ENCODE data around the gene METAP2. TPM values are rescaled to one million over a fixed set of nuclear protein-coding genes. Genes with fewer than 3 reads are reported as not detected.

METAP2 gene
- total and polyA plus RNA-seq, 2 experiments from 2014 or later: 111 to 159 TPM

DNA sequence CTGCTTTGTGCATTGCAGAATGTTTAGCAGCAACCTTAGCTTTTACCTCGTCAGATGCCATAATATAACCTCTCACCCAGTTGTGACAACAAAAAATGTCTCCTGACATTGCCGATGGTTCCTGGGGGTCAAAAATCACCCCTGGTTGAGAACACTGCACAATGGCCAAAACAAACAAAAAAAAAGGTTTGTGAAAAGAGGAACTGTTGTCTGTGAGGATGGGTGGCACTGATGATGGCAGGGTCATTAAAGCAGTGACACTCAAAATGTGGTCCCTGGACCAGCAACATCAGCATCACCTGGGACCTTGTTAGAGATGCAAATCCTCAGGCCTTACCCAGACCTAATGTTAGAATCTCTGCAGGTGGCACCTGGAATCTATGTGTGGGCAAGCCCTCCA is 36.4 kb upstream of the METAP2 start:
- H3K27ac ChIP-seq (ENCODE audit: low read depth): no peak overlapping the region
- H3K36me3 ChIP-seq (ENCODE audit: insufficient read depth): no peaks in the 10 kb centered on the region
- no peak overlapping the region; the same call in 1 of the 2 replicates for H2AFZ ChIP-seq
- Mint-ChIP-seq H3K27me3 (ENCODE audit: insufficient read depth, low read depth, poor library complexity) (peaks cover 3% of the 10 kb centered on the region), H3K27ac (no peak overlapping the region), H3K36me3 (ENCODE audit: low read depth) (no peaks in the 10 kb centered on the region), H3K4me1 (no peaks in the 10 kb centered on the region), H3K4me3 (no peak overlapping the region), H3K9me3 (no peaks in the 10 kb centered on the region)
- H3K4me1 ChIP-seq (ENCODE audit: insufficient read depth): no peaks in the 10 kb centered on the region
- H3K79me2 ChIP-seq (replicated peaks; ENCODE audit: insufficient read depth): no peaks in the 10 kb centered on the region
- H4K20me1 ChIP-seq (replicated peaks; ENCODE audit: insufficient read depth): no peaks in the 10 kb centered on the region
- no peaks in the 10 kb centered on the region for H3K27me3 ChIP-seq (ENCODE audit: insufficient read depth)
- no peak overlapping the region for H3K4me3 ChIP-seq
- H3K9me2 ChIP-seq (ENCODE audit: insufficient read depth): no peaks in the 10 kb centered on the region
- no peak for DNase-seq (ENCODE audit: low spot score)
- H3K4me2 ChIP-seq: no peak overlapping the region
- H3F3A ChIP-seq (replicated peaks; ENCODE audit: low read depth): no peaks in the 10 kb centered on the region
- TF ChIP-seq EZH2phosphoT487 (IDR thresholded peaks at IDR 0.05; ENCODE audit: unreplicated experiment) (no peak), EZH2 (IDR thresholded peaks at IDR 0.05; ENCODE audit: low read depth, unreplicated experiment) (no peak), CTCF (conservative IDR thresholded peaks at IDR 0.05; ENCODE audit: low read depth in 2 of 2) (no peak), ZNF114 (CRISPR knock-in tag; IDR thresholded peaks at IDR 0.05) (no peak), POLR2AphosphoS5 (IDR thresholded peaks at IDR 0.05; ENCODE audit: low read depth) (no peak), NANOG (IDR thresholded peaks at IDR 0.05; ENCODE audit: borderline replicate concordance) (no peak), STAT1 (IDR thresholded peaks at IDR 0.05; ENCODE audit: unreplicated experiment) (no peak), ZNF462 (CRISPR knock-in tag; IDR thresholded peaks at IDR 0.05) (no peak), CREB1 (CRISPR knock-in tag; IDR thresholded peaks at IDR 0.05; ENCODE audit: low read depth) (no peak), ZNF331 (CRISPR knock-in tag; IDR thresholded peaks at IDR 0.05; ENCODE audit: low read depth) (no peak), JUNB (IDR thresholded peaks at IDR 0.05; ENCODE audit: unreplicated experiment) (no peak)
- TF ChIP-seq, protein P1, sequence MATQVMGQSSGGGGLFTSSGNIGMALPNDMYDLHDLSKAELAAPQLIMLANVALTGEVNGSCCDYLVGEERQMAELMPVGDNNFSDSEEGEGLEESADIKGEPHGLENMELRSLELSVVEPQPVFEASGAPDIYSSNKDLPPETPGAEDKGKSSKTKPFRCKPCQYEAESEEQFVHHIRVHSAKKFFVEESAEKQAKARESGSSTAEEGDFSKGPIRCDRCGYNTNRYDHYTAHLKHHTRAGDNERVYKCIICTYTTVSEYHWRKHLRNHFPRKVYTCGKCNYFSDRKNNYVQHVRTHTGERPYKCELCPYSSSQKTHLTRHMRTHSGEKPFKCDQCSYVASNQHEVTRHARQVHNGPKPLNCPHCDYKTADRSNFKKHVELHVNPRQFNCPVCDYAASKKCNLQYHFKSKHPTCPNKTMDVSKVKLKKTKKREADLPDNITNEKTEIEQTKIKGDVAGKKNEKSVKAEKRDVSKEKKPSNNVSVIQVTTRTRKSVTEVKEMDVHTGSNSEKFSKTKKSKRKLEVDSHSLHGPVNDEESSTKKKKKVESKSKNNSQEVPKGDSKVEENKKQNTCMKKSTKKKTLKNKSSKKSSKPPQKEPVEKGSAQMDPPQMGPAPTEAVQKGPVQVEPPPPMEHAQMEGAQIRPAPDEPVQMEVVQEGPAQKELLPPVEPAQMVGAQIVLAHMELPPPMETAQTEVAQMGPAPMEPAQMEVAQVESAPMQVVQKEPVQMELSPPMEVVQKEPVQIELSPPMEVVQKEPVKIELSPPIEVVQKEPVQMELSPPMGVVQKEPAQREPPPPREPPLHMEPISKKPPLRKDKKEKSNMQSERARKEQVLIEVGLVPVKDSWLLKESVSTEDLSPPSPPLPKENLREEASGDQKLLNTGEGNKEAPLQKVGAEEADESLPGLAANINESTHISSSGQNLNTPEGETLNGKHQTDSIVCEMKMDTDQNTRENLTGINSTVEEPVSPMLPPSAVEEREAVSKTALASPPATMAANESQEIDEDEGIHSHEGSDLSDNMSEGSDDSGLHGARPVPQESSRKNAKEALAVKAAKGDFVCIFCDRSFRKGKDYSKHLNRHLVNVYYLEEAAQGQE (IDR thresholded peaks at IDR 0.05; ENCODE audit: unreplicated experiment): no peak
- TF ChIP-seq, protein P2, sequence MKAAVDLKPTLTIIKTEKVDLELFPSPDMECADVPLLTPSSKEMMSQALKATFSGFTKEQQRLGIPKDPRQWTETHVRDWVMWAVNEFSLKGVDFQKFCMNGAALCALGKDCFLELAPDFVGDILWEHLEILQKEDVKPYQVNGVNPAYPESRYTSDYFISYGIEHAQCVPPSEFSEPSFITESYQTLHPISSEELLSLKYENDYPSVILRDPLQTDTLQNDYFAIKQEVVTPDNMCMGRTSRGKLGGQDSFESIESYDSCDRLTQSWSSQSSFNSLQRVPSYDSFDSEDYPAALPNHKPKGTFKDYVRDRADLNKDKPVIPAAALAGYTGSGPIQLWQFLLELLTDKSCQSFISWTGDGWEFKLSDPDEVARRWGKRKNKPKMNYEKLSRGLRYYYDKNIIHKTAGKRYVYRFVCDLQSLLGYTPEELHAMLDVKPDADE (IDR thresholded peaks at IDR 0.05): no peak
- ATAC-seq: no peak

Measured in GM23338 (cell line).